Thoracic aorta (tissue), 2 donors: Measurements from ENCODE around the gene AGMO. TPM values are rescaled to one million over a fixed set of nuclear protein-coding genes. Genes with fewer than 3 reads are reported as not detected.

Source experiments
- ATAC-seq: fragments of 150-250 bp; one replicate; pipeline ENCODE4 v1.8.0; 2017; ENCODE audit warnings: low read depth; ENCODE audit not compliant: insufficient number of reproducible peaks, low FRiP score
- DNase-seq: peaks from one replicate; pipeline ENCODE4 v3.0.0-alpha.2; 2020; ENCODE audit warnings: low spot score
- H3K27ac ChIP-seq, 2 donors: fragments of 200-600 bp; sonication (generic); 1 replicate in 1 of 2; 2 replicates in 1 of 2; pipeline ENCODE4 v1.5.1; 2016; ENCODE audit warnings: mild to moderate bottlenecking in 2 of 2, moderate library complexity in 2 of 2
- H3K27me3 ChIP-seq: fragments of 200-600 bp; sonication (generic); replicated peaks from 2 replicates; pipeline ENCODE4 v1.6.0; 2016; ENCODE audit warnings: mild to moderate bottlenecking; ENCODE audit not compliant: insufficient read depth
- H3K36me3 ChIP-seq: fragments of 200-600 bp; sonication (generic); one replicate; pipeline ENCODE4 v1.5.1; 2016
- H3K4me1 ChIP-seq, 2 donors: fragments of 200-600 bp; sonication (generic); 1 replicate in 1 of 2; 2 replicates in 1 of 2; pipeline versions ENCODE4 v1.5.1 to v1.6.0; 2016; ENCODE audit warnings: low read depth in 2 of 2, mild to moderate bottlenecking in 1 of 2; ENCODE audit not compliant: control insufficient read depth in 1 of 2
- H3K4me3 ChIP-seq: fragments of 200-600 bp; sonication (generic); 2 replicates; pipeline ENCODE4 v1.5.1; 2016; ENCODE audit warnings: mild to moderate bottlenecking
- H3K9me3 ChIP-seq: fragments of 200-600 bp; sonication (generic); 2 replicates; pipeline ENCODE4 v1.5.1; 2016
- total RNA-seq, 2 donors: library from RNA; depleted of rRNA; stranded (reverse); fragments of >200 nt; gene quantifications; one replicate each; pipeline versions ENCODE4 v1.1.0 to v1.2.3, GENCODE V29; 2016
- TF ChIP-seq, protein P1 (sequence below): fragments of 200-600 bp; sonication (generic); IDR thresholded peaks from one replicate; pipeline ENCODE4 v1.5.1; 2019; ENCODE audit warnings: antibody characterized with exemption

Gene AGMO
- total RNA-seq, 2 donors from 2014 or later: 0.85 to 3.0 TPM

DNA sequence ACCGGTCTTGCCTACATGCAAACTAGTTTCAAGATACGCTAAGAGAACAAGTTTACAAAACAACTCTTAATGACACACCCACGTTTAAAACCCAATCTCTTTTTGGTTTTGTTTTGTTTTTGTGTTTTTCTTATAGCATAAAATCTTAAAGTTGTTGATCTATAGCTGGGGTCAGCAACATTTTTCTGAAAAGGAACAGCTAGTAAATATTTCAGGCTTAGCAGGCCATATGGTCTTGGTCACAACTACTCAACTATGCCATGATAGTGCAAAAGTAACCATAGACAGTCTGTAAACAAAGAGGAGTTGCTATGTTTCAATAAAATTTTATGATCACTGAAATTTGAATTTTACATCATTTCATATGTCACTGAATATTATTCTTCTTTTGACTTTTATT, 327.4 kb downstream of the AGMO start:
- Histone ChIP-seq H3K36me3 (no peaks in the 10 kb centered on the region), H3K27me3 (no peaks in the 10 kb centered on the region), H3K9me3 (no peaks in the 10 kb centered on the region), H3K27ac (no peak overlapping the region), H3K4me1 (no peaks in the 10 kb centered on the region), H3K4me3 (no peak overlapping the region)
- ATAC-seq (no peak), DNase-seq (no peak)
- TF ChIP-seq, protein P1, sequence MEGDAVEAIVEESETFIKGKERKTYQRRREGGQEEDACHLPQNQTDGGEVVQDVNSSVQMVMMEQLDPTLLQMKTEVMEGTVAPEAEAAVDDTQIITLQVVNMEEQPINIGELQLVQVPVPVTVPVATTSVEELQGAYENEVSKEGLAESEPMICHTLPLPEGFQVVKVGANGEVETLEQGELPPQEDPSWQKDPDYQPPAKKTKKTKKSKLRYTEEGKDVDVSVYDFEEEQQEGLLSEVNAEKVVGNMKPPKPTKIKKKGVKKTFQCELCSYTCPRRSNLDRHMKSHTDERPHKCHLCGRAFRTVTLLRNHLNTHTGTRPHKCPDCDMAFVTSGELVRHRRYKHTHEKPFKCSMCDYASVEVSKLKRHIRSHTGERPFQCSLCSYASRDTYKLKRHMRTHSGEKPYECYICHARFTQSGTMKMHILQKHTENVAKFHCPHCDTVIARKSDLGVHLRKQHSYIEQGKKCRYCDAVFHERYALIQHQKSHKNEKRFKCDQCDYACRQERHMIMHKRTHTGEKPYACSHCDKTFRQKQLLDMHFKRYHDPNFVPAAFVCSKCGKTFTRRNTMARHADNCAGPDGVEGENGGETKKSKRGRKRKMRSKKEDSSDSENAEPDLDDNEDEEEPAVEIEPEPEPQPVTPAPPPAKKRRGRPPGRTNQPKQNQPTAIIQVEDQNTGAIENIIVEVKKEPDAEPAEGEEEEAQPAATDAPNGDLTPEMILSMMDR: no peak

DNA sequence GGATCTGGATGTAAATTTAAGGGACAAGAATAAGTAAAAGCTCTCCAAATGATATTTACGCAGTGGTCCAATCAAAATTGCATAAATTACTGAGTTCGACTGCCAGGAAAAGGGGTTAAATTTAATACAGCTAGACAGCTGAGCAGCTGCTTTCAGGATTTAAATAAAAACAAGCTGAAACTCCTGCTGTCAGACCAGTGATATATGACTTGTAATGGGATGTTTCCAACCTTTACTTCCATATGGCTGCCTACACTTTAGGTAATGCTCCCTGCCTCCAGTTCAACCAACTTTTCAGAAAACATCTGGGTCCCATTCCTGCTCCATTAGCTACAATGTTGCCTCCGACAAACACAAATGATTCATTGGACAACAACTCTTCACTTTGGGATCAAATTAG, 333.0 kb downstream of the AGMO start:
- Histone ChIP-seq H3K27ac (no peak overlapping the region), H3K9me3 (no peaks in the 10 kb centered on the region), H3K27me3 (no peaks in the 10 kb centered on the region), H3K4me3 (no peak overlapping the region), H3K4me1 (no peaks in the 10 kb centered on the region), H3K36me3 (no peaks in the 10 kb centered on the region)
- no peak for DNase-seq
- ATAC-seq: no peak
- TF ChIP-seq, protein P1: no peak

DNA sequence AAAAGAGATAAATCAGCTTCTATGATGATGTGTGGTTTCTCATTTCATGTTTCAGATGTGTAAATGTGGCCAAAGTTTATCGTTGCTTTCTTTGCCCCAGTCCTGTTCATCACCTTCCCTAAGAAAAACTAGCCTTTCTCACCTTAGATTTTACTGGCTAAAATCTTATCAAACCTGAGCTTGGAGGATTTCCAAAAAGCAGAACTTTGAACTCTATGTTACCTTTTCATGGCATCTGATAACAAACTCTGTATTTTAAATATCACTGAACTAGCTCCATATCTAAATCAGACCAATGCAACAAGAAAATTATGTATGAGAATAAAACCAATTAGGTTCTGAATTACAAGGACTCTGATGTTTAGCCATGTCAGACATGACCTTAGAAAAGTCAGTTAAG, 335.8 kb downstream of the AGMO start:
- Histone ChIP-seq H3K27me3 (no peaks in the 10 kb centered on the region), H3K27ac (no peak overlapping the region), H3K4me3 (no peak overlapping the region), H3K36me3 (no peaks in the 10 kb centered on the region), H3K9me3 (no peaks in the 10 kb centered on the region), H3K4me1 (no peaks in the 10 kb centered on the region)
- DNase-seq (no peak), ATAC-seq (no peak)
- TF ChIP-seq, protein P1: no peak

DNA sequence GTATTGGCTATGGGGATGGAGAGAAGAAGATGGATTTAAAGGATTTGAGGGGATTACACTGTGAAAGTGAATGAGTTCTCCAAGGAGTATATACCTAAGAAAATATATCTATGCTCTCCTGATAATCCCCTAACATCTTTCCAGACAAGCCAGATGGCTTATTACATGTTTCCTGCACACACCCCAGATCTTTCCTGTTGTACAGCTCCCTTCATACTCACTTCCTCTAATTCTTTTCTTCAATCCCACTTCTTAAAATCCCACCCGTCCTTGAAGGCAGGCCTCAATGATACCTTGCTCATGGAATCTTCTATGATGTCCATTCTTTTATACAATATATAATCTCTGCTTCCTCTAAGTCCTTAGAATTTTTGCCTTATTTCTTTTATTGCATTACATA, 342.1 kb downstream of the AGMO start:
- H3K4me3 ChIP-seq: no peak overlapping the region
- H3K27me3 ChIP-seq: no peaks in the 10 kb centered on the region
- TF ChIP-seq, protein P1: no peak
- ATAC-seq: no peak
- H3K4me1 ChIP-seq: no peaks in the 10 kb centered on the region
- no peaks in the 10 kb centered on the region for H3K36me3 ChIP-seq
- no peak overlapping the region for H3K27ac ChIP-seq
- H3K9me3 ChIP-seq: no peaks in the 10 kb centered on the region
- DNase-seq: no peak

DNA sequence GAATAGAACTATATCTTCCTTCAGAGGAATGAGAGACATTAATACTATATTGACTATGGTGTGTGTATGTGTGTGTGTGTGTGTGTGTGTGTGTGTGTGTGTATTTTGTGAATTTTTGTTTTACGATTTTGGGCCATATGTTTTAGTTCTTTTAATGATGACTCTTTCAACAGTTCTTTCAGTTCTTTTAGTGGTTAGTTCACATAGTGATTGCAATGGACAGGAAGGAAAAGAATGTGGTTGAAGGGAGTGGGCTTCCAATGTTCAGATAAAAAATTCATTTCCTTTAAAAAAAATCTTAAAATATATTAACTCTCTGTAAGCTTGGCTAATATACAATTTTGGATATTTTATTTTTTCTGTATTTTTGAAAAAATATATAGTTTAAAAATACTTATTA, 343.6 kb downstream of the AGMO start:
- DNase-seq: no peak
- Histone ChIP-seq H3K4me1 (no peaks in the 10 kb centered on the region), H3K27ac (no peak overlapping the region), H3K9me3 (no peaks in the 10 kb centered on the region), H3K36me3 (no peaks in the 10 kb centered on the region), H3K4me3 (no peak overlapping the region), H3K27me3 (no peaks in the 10 kb centered on the region)
- TF ChIP-seq, protein P1: no peak
- no peak for ATAC-seq
